Endothelial cell of umbilical vein (primary cell): ENCODE results near the gene OLFML2B. TPM values are rescaled to one million over a fixed set of nuclear protein-coding genes. Genes with fewer than 3 reads are reported as not detected.

Experiments used
- BruUV-seq: library from RNA; stranded (reverse); fragments of 400-500 nt; replicated peaks from 2 replicates; lab custom pipeline; 2021; lab: Mats Ljungman, UMichigan
- CTCF ChIA-PET: fragments of 300-600, 350-600 bp; sonication (Branson Sonifier 250); formaldehyde crosslinking; loops from one replicate; lab custom pipeline; 2021; ENCODE audit warnings: antibody characterized with exemption, inconsistent platforms; lab: Charles Lee
- POLR2A ChIA-PET: fragments of 300-600, 350-600 bp; sonication (Branson Sonifier 250); formaldehyde crosslinking; loops from one replicate; lab custom pipeline; 2021; ENCODE audit warnings: antibody characterized with exemption, inconsistent platforms; lab: Charles Lee
- DNase-seq: peaks from one replicate; pipeline ENCODE4 v3.0.0-alpha.2; 2011; ENCODE audit warnings: low read depth, low spot score
- FAIRE-seq: peaks from 2 replicates; lab custom pipeline; 2011; peaks lifted over from hg19 to GRCh38; lab: Jason Lieb, UNC
- H2AFZ ChIP-seq: 2 replicates; pipeline ENCODE4 v1.6.0; 2012; ENCODE audit warnings: low read depth, low read length, control low read depth, inconsistent platforms
- H3K27ac ChIP-seq: 2 replicates; pipeline ENCODE4 v1.5.1; 2011; ENCODE audit warnings: low read depth, mild to moderate bottlenecking, control low read depth, low read length, moderate library complexity; ENCODE audit not compliant: insufficient read depth
- H3K27me3 ChIP-seq, 2 experiments: 2 replicates each; pipeline versions ENCODE4 v1.6.0 to v1.6.1; 2011; ENCODE audit warnings: low read length in 2 of 2, mixed read lengths in 1 of 2; ENCODE audit not compliant: control insufficient read depth in 2 of 2, insufficient read depth in 2 of 2
- H3K36me3 ChIP-seq, 2 experiments: 2 replicates in 1 of 2; 3 replicates in 1 of 2; pipeline ENCODE4 v1.5.1; 2011; ENCODE audit warnings: low read length in 2 of 2, mild to moderate bottlenecking in 1 of 2, moderate library complexity in 1 of 2; ENCODE audit not compliant: control insufficient read depth in 2 of 2, insufficient read depth in 2 of 2; ENCODE audit errors: extremely low read depth in 1 of 2
- H3K4me1 ChIP-seq: 3 replicates; pipeline ENCODE4 v1.5.1; 2011; ENCODE audit warnings: mild to moderate bottlenecking, low read length; ENCODE audit not compliant: control insufficient read depth, insufficient read depth; ENCODE audit errors: extremely low read depth
- H3K4me2 ChIP-seq: 2 replicates; pipeline ENCODE4 v1.6.1; 2011; ENCODE audit warnings: low read length, control low read depth, mixed read lengths; ENCODE audit not compliant: insufficient read depth
- H3K4me3 ChIP-seq, 3 experiments: fragments of 200-600 bp in 1 of 3; sonication (generic), shearing (Covaris generic) in 1 of 3; replicated peaks in 1 of 3; 2 replicates each; pipeline ENCODE4 v1.5.1; 2011 to 2016; ENCODE audit warnings: control low read depth in 3 of 3, low read length in 3 of 3, mild to moderate bottlenecking in 2 of 3, inconsistent platforms in 1 of 3, low read depth in 1 of 3, moderate library complexity in 1 of 3; ENCODE audit not compliant: insufficient read depth in 1 of 3
- H3K79me2 ChIP-seq: 2 replicates; pipeline ENCODE4 v1.6.0; 2012; ENCODE audit warnings: low read length, inconsistent platforms; ENCODE audit not compliant: control insufficient read depth, insufficient read depth
- H3K9ac ChIP-seq: replicated peaks from 2 replicates; pipeline ENCODE3; 2011; ENCODE audit warnings: low read length, control low read depth; ENCODE audit not compliant: insufficient read depth; ENCODE audit errors: extremely low read depth
- H3K9me1 ChIP-seq: replicated peaks from 3 replicates; pipeline ENCODE4 v1.6.0; 2011; ENCODE audit warnings: mild to moderate bottlenecking, low read length; ENCODE audit not compliant: control insufficient read depth, insufficient read depth; ENCODE audit errors: extremely low read depth
- H3K9me3 ChIP-seq: replicated peaks from 2 replicates; pipeline ENCODE4 v1.5.1; 2012; ENCODE audit warnings: low read length, inconsistent platforms; ENCODE audit not compliant: control insufficient read depth, insufficient read depth
- H4K20me1 ChIP-seq: replicated peaks from 2 replicates; pipeline ENCODE3; 2011; ENCODE audit warnings: mild to moderate bottlenecking, low read length; ENCODE audit not compliant: control insufficient read depth, insufficient read depth; ENCODE audit errors: extremely low read depth
- CTCF ChIP-seq, 2 donors: IDR thresholded peaks; 1 replicate in 1 of 2; 2 replicates in 1 of 2; pipeline ENCODE4 v1.5.1; 2011; ENCODE audit warnings: low read length in 2 of 2, mild to moderate bottlenecking in 2 of 2, moderate library complexity in 2 of 2, control low read depth in 1 of 2, inconsistent platforms in 1 of 2, low read depth in 1 of 2; ENCODE audit not compliant: insufficient read depth in 1 of 2; ENCODE audit errors: extremely low read depth in 1 of 2
- EZH2 ChIP-seq: IDR thresholded peaks from 2 replicates; pipeline ENCODE4 v1.6.1; 2012; ENCODE audit warnings: borderline replicate concordance, low read depth, mild to moderate bottlenecking, moderate library complexity, low read length, inconsistent platforms; ENCODE audit not compliant: severe bottlenecking
- FOS ChIP-seq: IDR thresholded peaks from 2 replicates; pipeline ENCODE4 v1.6.1; 2011; ENCODE audit warnings: mild to moderate bottlenecking, low read length, moderate library complexity, borderline replicate concordance; ENCODE audit not compliant: insufficient read depth
- GATA2 ChIP-seq: IDR thresholded peaks from 2 replicates; pipeline ENCODE4 v1.7.0; 2011; ENCODE audit warnings: low read depth, mild to moderate bottlenecking, moderate library complexity, mixed read lengths, low read length; ENCODE audit not compliant: insufficient read length, insufficient read depth
- JUN ChIP-seq: IDR thresholded peaks from 2 replicates; pipeline ENCODE4 v1.6.1; 2011; ENCODE audit warnings: borderline replicate concordance, low read depth; ENCODE audit not compliant: insufficient read length, insufficient read depth
- MAX ChIP-seq: IDR thresholded peaks from 2 replicates; pipeline ENCODE4 v1.6.1; 2011; ENCODE audit not compliant: insufficient read depth, insufficient read length
- MYC ChIP-seq: IDR thresholded peaks from one replicate; pipeline ENCODE4 v1.6.1; 2011; ENCODE audit warnings: mild to moderate bottlenecking, low read depth, low read length
- POLR2A ChIP-seq: IDR thresholded peaks from 2 replicates; pipeline ENCODE4 v1.6.1; 2012; ENCODE audit warnings: low read depth, mild to moderate bottlenecking, control low read depth, low read length
- POLR2AphosphoS5 ChIP-seq: IDR thresholded peaks from 2 replicates; pipeline ENCODE4 v1.6.1; 2012; ENCODE audit warnings: low read depth, mild to moderate bottlenecking, control low read depth, low read length, moderate library complexity; ENCODE audit not compliant: insufficient read depth
- dilution Hi-C: fragments of 300-500 bp; cut with MboI; formaldehyde crosslinking; loops from one replicate; pipeline ENCODE4 v1.15.0; 2019; ENCODE audit warnings: low sequenced_read_pairs; ENCODE audit not compliant: extremely low pct_ligation_motif_present
- intact Hi-C: fragments of 100-400 bp; cut with micrococcal nuclease; formaldehyde crosslinking; loops from one replicate; pipeline ENCODE4 v1.10.0; 2022
- polyA plus RNA-seq, 4 experiments: library from polyadenylated mRNA; depleted of rRNA in 3 of 4; stranded (reverse) in 3 of 4; unstranded in 1 of 4; fragments of >200 nt; gene quantifications; 2 replicates each; pipeline versions ENCODE4 v1.2.1 to v1.2.3, GENCODE V29; 2011 to 2012; ENCODE audit warnings: missing spikeins in 1 of 4
- total RNA-seq: library from RNA; stranded (reverse); gene quantifications from 2 replicates; pipeline ENCODE4 v1.2.3, GENCODE V29; 2021

OLFML2B gene
- total and polyA plus RNA-seq, 2 donors (not counting 3 experiments of a cell fraction or from before 2014, with no cell fraction given) = 0.58 to 0.62 TPM

- TF ChIP-seq MAX (no peak), EZH2 (no peak), CTCF (IDR thresholded peaks at IDR 0.05; ENCODE audit: extremely low read depth in 1 of 2, insufficient read depth in 1 of 2, low read depth in 1 of 2, low read length in 2 of 2) (no peak), POLR2AphosphoS5 (no peak), POLR2A (no peak), FOS (no peak), GATA2 (no peak), JUN (no peak), MYC (no peak)
- DNase-seq = no peak
- H2AFZ ChIP-seq = no peak overlapping the region
- no peak overlapping the region for H3K4me2 ChIP-seq
- H3K4me3 ChIP-seq = no peak overlapping the region
- intact Hi-C loops (loop anchor here (5.0 kb wide), 1 partner anchor 103 kb away; no protein-coding TSS in a partner anchor), dilution Hi-C loops (no loop called here)
- H3K27me3 ChIP-seq = peaks cover 0 to 12% of the 10 kb centered on the region in 2 experiments
- no peaks in the 10 kb centered on the region for H3K79me2 ChIP-seq
- no peaks in the 10 kb centered on the region for H4K20me1 ChIP-seq
- H3K36me3 ChIP-seq = no peaks in the 10 kb centered on the region
- H3K9ac ChIP-seq = no peak overlapping the region
- H3K4me1 ChIP-seq = peaks cover 8% of the 10 kb centered on the region
- H3K27ac ChIP-seq = no peak overlapping the region
- BruUV-seq = no TSS peak
- H3K9me3 ChIP-seq = no peaks in the 10 kb centered on the region
- CTCF ChIA-PET = interaction anchor here (1.9 kb wide), 2 partner anchors 17 to 19 kb away, joined by 5 to 7 read pairs; no protein-coding TSS in a partner anchor
- POLR2A ChIA-PET = no interaction called here
- no peaks in the 10 kb centered on the region for H3K9me1 ChIP-seq
- no peak for FAIRE-seq
Observed at GRCh38 chr1:162020150-162020549, 3.5 kb downstream of the OLFML2B start.
